PFSK-1 (cell line): ENCODE measurements around the gene RAET1E.

Experiments
- POLR2AphosphoS5 ChIP-seq: IDR thresholded peaks from 2 replicates; pipeline ENCODE4 v1.6.1; 2012; ENCODE audit warnings: low read depth, mild to moderate bottlenecking, control low read depth, low read length, moderate library complexity
- TF ChIP-seq, protein P1 (sequence below), 2 experiments: IDR thresholded peaks; 2 replicates each; pipeline versions ENCODE4 v1.6.1 to v1.8.0; 2011 to 2012; ENCODE audit warnings: low read depth in 2 of 2, low read length in 2 of 2, control low read depth in 1 of 2, inconsistent platforms in 1 of 2, mild to moderate bottlenecking in 1 of 2, moderate library complexity in 1 of 2; ENCODE audit not compliant: insufficient read depth in 1 of 2

DNA sequence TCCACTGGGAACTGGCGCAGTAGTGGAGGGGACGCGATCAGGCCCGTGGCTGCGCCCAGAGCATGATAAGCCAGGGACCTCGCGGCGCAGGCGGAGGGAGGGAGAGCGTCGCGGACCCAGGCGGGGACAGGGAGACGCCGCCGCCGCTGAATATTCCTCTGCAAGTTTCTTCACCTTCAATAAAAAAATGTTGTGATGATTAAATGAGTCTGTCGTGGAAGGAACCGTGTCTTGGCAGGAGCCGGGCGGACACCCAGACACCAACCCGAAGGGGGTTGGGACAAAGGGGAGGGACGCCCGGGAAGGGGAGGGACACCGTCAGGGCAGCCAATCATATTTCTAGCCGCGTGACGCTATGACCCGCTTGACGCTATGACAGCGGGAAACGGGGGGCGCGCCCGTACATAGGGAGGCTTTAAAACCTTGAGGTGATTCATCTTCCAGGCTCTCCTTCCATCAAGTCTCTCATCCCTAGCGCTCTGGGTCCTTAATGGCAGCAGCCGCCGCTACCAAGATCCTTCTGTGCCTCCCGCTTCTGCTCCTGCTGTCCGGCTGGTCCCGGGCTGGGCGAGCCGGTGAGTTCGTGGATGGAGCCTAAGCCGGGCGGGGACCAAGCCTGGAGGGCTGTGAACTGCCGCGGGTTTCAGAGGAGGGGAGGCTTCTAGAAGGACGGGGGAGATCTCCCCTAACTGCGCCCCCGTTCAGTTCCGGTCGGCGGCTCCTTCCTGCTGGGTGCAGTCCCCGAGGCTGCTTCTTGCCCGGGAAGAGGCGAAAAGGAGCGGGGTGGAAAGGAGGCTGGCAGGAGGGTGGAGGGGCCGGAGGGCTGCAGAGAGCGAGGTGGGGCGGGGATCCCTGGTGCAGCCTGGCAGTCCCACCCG, 43.9 kb upstream of the RAET1E start, which contains the start of gene ULBP2:
- TF ChIP-seq, protein P1, sequence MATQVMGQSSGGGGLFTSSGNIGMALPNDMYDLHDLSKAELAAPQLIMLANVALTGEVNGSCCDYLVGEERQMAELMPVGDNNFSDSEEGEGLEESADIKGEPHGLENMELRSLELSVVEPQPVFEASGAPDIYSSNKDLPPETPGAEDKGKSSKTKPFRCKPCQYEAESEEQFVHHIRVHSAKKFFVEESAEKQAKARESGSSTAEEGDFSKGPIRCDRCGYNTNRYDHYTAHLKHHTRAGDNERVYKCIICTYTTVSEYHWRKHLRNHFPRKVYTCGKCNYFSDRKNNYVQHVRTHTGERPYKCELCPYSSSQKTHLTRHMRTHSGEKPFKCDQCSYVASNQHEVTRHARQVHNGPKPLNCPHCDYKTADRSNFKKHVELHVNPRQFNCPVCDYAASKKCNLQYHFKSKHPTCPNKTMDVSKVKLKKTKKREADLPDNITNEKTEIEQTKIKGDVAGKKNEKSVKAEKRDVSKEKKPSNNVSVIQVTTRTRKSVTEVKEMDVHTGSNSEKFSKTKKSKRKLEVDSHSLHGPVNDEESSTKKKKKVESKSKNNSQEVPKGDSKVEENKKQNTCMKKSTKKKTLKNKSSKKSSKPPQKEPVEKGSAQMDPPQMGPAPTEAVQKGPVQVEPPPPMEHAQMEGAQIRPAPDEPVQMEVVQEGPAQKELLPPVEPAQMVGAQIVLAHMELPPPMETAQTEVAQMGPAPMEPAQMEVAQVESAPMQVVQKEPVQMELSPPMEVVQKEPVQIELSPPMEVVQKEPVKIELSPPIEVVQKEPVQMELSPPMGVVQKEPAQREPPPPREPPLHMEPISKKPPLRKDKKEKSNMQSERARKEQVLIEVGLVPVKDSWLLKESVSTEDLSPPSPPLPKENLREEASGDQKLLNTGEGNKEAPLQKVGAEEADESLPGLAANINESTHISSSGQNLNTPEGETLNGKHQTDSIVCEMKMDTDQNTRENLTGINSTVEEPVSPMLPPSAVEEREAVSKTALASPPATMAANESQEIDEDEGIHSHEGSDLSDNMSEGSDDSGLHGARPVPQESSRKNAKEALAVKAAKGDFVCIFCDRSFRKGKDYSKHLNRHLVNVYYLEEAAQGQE (IDR thresholded peaks at IDR 0.05; ENCODE audit: insufficient read depth in 1 of 2, low read depth in 2 of 2, low read length in 2 of 2): no peak
- TF ChIP-seq POLR2AphosphoS5: no peak
